Transverse colon (tissue), 4 donors: ENCODE results near the gene BBS12.

Experiments
- POLR2A ChIP-seq: fragments of 450-650 bp; IDR thresholded peaks from one replicate; pipeline ENCODE4 v1.6.1; 2016; ENCODE audit warnings: antibody characterized with exemption, mild to moderate bottlenecking, moderate library complexity
- POLR2AphosphoS5 ChIP-seq, 3 donors: sonication (generic); formaldehyde crosslinking; IDR thresholded peaks; one replicate each; pipeline ENCODE4 v1.6.1; 2016; ENCODE audit warnings: antibody characterized with exemption in 3 of 3
- TF ChIP-seq, protein P1 (sequence below), 5 experiments: fragments of 200-600 bp in 3 of 5; fragments of 450-650 bp in 2 of 5; sonication (generic) in 3 of 5; IDR thresholded peaks; 1 replicate in 2 of 5; 2 replicates in 3 of 5; pipeline ENCODE4 v1.5.1; 2016 to 2017; ENCODE audit warnings: antibody characterized with exemption in 5 of 5, inconsistent platforms in 3 of 5, mild to moderate bottlenecking in 2 of 5, moderate library complexity in 1 of 5

- TF ChIP-seq, protein P1, sequence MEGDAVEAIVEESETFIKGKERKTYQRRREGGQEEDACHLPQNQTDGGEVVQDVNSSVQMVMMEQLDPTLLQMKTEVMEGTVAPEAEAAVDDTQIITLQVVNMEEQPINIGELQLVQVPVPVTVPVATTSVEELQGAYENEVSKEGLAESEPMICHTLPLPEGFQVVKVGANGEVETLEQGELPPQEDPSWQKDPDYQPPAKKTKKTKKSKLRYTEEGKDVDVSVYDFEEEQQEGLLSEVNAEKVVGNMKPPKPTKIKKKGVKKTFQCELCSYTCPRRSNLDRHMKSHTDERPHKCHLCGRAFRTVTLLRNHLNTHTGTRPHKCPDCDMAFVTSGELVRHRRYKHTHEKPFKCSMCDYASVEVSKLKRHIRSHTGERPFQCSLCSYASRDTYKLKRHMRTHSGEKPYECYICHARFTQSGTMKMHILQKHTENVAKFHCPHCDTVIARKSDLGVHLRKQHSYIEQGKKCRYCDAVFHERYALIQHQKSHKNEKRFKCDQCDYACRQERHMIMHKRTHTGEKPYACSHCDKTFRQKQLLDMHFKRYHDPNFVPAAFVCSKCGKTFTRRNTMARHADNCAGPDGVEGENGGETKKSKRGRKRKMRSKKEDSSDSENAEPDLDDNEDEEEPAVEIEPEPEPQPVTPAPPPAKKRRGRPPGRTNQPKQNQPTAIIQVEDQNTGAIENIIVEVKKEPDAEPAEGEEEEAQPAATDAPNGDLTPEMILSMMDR (IDR thresholded peaks at IDR 0.05) = no peak
- TF ChIP-seq POLR2A = no peak
- TF ChIP-seq POLR2AphosphoS5 (IDR thresholded peaks at IDR 0.05) = no peak
These were observed 28.6 kb upstream of the BBS12 start for GRCh38 chr4:122703868-122704267.
